GM19372 (cell line): ENCODE results near the gene ZNF462.
"Not testable (repeated sequence)": the region's sequence is repeated elsewhere in the genome, so short reads cannot be mapped to it uniquely, and the experiment has no call there.

Experiments
- ATAC-seq: cut with Tn5 transposase; IDR thresholded peaks from one replicate; pipeline ENCODE4 v1.9.1; 2021; ENCODE audit warnings: mild to moderate bottlenecking, low read depth, moderate library complexity; ENCODE audit not compliant: unreplicated experiment

Gene ZNF462

GRCh38 chr9:106883030-106883429 is 20.1 kb downstream of the ZNF462 start:
- no peak for ATAC-seq

GRCh38 chr9:106883626-106884190 is 20.7 kb downstream of the ZNF462 start:
- no peak for ATAC-seq

GRCh38 chr9:106885451-106885850 is 22.5 kb downstream of the ZNF462 start:
- no peak for ATAC-seq

- no peak for ATAC-seq
These were observed 23.4 kb downstream of the ZNF462 start for GRCh38 chr9:106886111-106887046.

- ATAC-seq = no peak
These were observed 24.1 kb downstream of the ZNF462 start for GRCh38 chr9:106887066-106887465.

GRCh38 chr9:106889061-106889590 is 26.2 kb downstream of the ZNF462 start:
- no peak for ATAC-seq

GRCh38 chr9:106890608-106891007 is 27.6 kb downstream of the ZNF462 start:
- ATAC-seq = no peak

GRCh38 chr9:106891286-106891685 is 28.3 kb downstream of the ZNF462 start:
- ATAC-seq = no peak

- no peak for ATAC-seq
These were observed 29.7 kb downstream of the ZNF462 start for GRCh38 chr9:106892632-106893031.

- no peak for ATAC-seq
These were observed 30.1 kb downstream of the ZNF462 start for GRCh38 chr9:106893088-106893487.

GRCh38 chr9:106896695-106897094 is 33.7 kb downstream of the ZNF462 start:
- ATAC-seq = no peak

- no peak for ATAC-seq
These were observed 34.3 kb downstream of the ZNF462 start for GRCh38 chr9:106897236-106897635.

GRCh38 chr9:106897751-106898150 is 34.8 kb downstream of the ZNF462 start:
- ATAC-seq = no peak

- ATAC-seq = not testable (repeated sequence)
These were observed 37.6 kb downstream of the ZNF462 start for GRCh38 chr9:106900523-106900922.

GRCh38 chr9:106906129-106906528 is 43.2 kb downstream of the ZNF462 start:
- no peak for ATAC-seq

GRCh38 chr9:106911951-106912350 is 49.0 kb downstream of the ZNF462 start:
- ATAC-seq = no peak

- ATAC-seq = no peak
These were observed 50.3 kb downstream of the ZNF462 start for GRCh38 chr9:106913276-106913675.

- ATAC-seq = no peak
These were observed 52.9 kb downstream of the ZNF462 start for GRCh38 chr9:106915851-106916250.

- no peak for ATAC-seq
These were observed 53.7 kb downstream of the ZNF462 start for GRCh38 chr9:106916466-106917235.

- ATAC-seq = no peak
These were observed 56.0 kb downstream of the ZNF462 start for GRCh38 chr9:106918825-106919509.
